ENCODE measurements around the gene C16orf96.
A peak's percentile ranks its signal among the peaks of the same experiment; 100 is the strongest.

Gene C16orf96

GRCh38 chr16:4556112-4556511, at the start of gene C16orf96:
TSS of gene C16orf96 (plus strand) at chr16:4556340. CDS start at chr16:4556490, 150 bp downstream.
- no peak for DNase-seq (ENCODE audit: low read depth)

DNA sequence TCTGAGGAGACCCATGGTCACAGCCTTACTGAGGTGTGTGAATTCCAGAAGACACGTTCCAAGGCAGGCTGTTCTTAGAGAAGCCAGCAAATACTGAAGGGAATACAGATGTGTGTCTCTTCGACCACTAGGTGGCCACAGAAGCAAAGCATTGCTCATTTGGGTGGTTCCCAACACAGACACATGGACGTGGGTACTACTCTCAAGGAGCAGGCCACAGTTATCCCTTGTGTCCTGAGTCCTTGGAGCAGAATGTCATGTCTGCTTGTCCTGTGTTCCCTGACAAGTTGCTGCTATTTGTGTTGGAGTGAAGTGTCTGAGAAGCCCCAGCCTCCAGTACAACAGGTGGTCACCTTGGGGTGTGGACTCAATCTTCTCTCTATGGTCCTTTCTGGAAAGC, 49.7 kb upstream of the C16orf96 start:
- DNase-seq (ENCODE audit: low read depth): peak; percentile 37

DNA sequence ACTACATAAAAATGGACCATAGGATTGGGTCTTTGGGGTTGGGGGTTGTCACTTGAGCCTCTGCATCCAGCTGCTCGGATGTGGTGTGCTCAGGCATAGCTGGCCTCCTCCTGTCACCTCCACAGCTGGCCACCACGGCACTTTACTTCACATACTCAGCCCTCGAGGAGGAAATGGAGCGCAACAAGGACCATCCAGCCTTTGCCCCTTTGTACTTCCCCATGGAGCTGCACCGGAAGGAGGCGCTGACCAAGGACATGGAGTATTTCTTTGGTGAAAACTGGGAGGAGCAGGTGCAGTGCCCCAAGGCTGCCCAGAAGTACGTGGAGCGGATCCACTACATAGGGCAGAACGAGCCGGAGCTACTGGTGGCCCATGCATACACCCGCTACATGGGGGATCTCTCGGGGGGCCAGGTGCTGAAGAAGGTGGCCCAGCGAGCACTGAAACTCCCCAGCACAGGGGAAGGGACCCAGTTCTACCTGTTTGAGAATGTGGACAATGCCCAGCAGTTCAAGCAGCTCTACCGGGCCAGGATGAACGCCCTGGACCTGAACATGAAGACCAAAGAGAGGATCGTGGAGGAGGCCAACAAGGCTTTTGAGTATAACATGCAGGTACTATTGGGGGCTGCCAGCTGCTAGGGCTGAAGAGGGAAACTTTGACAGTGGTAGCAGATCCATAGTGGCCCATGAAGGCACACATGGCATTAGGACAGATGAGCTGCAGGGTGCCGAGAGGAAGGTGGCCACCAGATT, 48.4 kb upstream of the C16orf96 start:
- DNase-seq (ENCODE audit: low read depth): no peak

GRCh38 chr16:4508806-4509205, 47.3 kb upstream of the C16orf96 start:
- no peak for DNase-seq (ENCODE audit: low read depth)

- no peak for DNase-seq (ENCODE audit: low read depth)
Observed at GRCh38 chr16:4509420-4509819, 46.7 kb upstream of the C16orf96 start.

GRCh38 chr16:4510131-4510530, 46.0 kb upstream of the C16orf96 start:
- no peak for DNase-seq (ENCODE audit: low read depth)

- no peak for DNase-seq (ENCODE audit: low read depth)
Observed at GRCh38 chr16:4510747-4511426, 45.3 kb upstream of the C16orf96 start.

DNA sequence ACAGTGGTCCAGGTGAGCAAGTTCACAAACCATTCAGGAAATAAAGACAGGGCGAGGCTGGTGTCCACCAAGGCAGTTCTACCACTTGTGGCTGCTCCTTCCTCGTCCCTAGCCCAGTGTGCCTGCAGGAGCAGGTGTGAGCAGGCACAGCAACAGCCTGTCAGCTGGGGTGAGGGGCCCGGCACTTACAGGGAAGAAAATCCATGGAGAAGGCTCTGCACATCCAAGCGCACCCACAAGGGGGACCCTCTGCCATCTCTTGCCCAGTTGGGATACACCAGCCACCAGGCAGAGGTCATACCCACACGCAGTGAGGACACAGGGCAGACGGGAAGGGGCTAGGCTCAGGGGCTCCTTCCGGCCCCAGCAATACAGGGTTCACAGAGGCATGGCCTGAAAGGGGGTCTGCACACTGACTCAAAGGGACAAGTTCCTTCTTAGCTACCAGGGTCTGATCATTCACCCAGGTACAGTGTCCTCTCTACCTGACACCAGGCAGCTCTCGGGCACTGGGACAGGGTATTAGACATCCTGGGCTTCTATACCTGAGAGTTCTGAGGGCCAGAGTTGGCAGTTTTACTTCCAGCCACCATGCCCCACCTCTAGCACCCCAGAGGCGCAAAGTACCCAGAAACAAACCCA, 44.6 kb upstream of the C16orf96 start:
- no peak for DNase-seq (ENCODE audit: low read depth)

DNA sequence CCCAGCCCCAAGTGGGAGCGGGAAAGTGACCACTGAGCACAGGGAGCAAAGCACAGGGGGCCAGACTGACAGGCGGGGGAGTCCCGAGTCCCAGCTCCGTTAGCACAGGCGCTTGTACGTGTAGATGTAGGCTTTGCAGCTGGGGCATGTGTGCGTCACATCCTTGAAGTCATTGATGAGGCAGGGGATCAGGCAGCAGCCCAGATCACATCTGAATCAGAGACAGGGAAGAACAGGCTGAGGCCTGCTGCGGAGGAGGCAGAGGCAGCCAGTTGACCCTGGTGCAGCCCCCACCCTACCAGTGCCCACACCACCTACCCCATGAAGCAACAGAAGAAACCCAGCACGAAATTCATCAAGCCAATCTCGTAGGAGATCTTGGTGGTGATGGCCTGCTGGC, 43.7 kb upstream of the C16orf96 start:
- no peak for DNase-seq (ENCODE audit: low read depth)

DNA sequence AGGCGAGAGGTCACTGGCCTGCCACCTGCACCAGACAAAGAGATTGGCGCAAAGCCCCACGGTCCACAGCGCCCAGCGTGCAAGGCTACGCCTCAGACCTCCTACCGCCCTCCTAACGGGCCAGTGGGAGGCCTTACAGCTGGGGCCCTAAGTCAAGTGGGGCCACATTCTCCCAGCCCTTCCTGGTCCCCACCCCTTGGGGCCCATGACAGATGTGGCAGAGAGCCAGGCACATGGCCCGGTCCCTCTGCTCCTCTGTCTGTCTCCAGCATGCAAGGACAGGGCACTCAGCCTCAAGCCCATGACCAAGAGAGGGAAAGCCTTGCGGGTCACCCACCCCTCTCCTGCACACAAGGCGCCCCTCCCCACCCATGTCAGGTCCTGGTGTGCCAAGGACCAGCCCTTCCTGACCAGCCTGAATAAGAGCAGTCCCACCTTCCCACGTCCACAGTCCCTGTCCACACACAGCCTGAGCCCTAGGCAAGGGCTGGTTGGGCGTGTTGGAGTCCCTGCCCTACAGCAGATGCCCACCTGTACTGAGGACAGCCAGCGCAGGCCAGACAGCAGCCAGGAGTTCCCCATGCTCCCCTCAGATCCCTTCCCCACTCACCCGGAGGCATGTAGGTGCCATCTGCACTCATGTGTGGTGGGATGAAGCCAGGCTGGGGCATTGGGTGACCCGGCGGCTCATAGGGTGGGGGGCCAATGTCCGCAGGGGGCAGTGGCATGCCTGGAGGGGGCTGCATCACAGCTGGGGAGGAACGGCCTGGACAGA, 42.9 kb upstream of the C16orf96 start:
- DNase-seq (ENCODE audit: low read depth): no peak

DNA sequence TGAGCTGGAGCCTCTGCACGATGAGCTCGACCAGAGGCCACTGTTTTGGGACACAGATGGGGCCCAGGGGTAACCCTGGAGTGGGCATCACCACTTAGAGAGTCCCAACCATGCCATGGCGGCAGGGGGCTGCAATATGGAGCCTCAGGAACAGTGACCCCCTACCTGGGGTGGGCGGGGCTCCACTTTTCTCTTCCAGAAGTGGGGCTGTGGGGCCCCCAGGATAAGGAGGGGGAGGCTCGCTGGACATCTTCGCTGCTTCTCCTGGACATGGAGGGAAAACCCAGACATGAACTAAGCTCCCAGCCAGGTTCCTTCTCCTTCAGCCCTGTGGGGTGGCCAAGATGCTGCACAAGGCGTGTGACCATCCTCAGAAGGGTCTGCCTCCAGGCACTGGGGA, 42.3 kb upstream of the C16orf96 start:
- no peak for DNase-seq (ENCODE audit: low read depth)

DNA sequence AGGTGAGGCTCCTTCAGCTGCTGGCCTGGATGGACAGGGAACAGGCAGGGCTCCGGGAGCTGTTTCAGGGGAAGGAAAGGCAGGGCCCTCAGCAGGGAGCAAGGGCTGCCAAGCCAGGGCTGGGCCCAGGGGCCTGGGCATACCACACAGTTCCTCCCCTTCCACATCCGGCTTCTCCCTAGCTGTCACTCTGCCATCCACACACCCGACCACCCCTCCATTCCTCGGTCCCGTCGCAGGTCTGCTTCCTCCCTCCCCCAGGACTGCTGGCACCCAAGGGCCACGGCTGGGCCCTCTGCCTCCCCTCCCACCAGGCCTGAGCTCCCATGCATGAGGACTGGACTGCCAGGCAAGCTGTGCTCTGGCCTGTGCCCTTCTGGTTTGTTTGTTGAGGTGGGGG, 41.5 kb upstream of the C16orf96 start:
- DNase-seq (ENCODE audit: low read depth): no peak

- no peak for DNase-seq (ENCODE audit: low read depth)
Observed at GRCh38 chr16:4515611-4516233, 40.4 kb upstream of the C16orf96 start.

- DNase-seq (ENCODE audit: low read depth): no peak
Observed at GRCh38 chr16:4517812-4518680, 38.1 kb upstream of the C16orf96 start.

- no peak for DNase-seq (ENCODE audit: low read depth)
Observed at GRCh38 chr16:4519274-4520058, 36.7 kb upstream of the C16orf96 start.

DNA sequence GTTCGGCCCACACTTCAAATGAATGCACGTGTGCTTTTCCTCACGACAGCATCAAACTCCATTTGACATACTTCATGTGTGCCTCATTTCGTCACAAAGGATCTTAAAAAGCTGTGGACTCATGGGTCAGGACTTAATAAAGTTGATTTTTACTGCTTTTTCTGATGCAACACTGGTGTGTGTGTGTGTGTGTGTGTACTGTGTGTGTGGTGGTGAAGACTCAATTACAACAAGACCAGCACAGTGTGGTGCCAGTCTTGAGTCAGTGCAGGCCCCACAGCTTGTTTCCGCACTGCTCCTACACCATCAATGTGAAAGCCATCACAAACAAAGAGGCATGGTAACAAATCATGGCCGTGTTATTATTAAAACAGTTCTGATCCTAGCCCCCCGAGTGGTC, 35.2 kb upstream of the C16orf96 start:
- DNase-seq (ENCODE audit: low read depth): no peak

DNA sequence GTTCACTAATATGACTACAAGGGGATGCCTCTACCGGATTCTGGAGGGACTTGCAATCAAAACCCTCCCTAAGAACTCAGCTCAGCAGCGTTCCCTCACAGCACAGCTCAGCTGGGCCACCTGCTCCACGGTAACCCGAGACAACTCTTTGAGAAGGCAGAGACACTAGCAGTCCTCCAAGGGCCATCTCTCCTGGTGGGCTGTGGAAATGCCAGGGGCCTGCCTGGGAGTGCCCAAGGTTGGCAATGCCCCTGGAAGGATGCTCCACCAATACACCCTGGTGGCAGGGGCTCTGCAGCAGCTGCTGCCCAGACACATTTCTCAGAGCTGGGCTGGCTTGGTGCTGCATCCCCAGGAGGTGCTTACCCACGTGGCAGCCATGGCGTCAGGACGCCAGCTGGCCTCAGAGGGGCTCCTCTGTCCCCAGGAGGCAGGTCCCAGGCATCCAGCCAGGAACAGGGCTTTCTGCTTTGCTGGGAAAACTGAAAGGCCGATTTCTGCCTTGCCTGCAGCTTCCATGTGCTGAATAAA, 34.0 kb upstream of the C16orf96 start:
- DNase-seq (ENCODE audit: low read depth): no peak

GRCh38 chr16:4523686-4524085, 32.5 kb upstream of the C16orf96 start:
- DNase-seq (ENCODE audit: low read depth): no peak

- DNase-seq (ENCODE audit: low read depth): no peak
Observed at GRCh38 chr16:4524571-4524970, 31.6 kb upstream of the C16orf96 start.

GRCh38 chr16:4525069-4525468, 31.1 kb upstream of the C16orf96 start:
- DNase-seq (ENCODE audit: low read depth): no peak
